ENCODE results near the gene MRPL28.
"Not testable (repeated sequence)": the region's sequence is repeated elsewhere in the genome, so short reads cannot be mapped to it uniquely, and the experiment has no call there.

Gene MRPL28

GRCh38 chr16:389352-389751, 19.0 kb upstream of the MRPL28 start:
- no peak for DNase-seq (ENCODE audit: low read depth)

GRCh38 chr16:387761-388666, 17.7 kb upstream of the MRPL28 start:
- not testable (repeated sequence) for DNase-seq (ENCODE audit: low read depth)

DNA sequence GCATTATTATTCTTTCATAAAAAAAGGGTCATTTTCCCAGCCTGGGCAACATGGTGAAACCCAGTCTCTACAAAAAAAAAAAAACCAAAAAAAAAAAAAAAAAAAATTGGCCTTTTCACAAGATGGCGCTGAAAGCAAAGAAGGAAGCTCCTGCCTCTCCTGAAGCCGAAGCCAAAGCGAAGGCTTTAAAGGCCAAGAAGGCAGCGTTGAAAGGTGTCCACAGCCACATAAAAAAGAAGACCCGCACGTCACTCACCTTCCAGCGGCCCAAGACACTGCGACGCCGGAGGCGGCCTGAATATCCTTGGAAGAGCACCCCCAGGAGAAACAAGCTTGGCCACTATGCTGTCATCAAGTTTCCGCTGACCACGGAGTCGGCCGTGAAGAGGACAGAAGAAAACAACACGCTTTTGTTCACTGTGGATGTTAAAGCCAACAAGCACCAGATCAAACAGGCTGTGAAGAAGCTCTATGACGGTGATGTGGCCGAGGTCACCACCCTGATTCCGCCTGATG, 16.4 kb upstream of the MRPL28 start:
- no peak for DNase-seq (ENCODE audit: low read depth)

DNA sequence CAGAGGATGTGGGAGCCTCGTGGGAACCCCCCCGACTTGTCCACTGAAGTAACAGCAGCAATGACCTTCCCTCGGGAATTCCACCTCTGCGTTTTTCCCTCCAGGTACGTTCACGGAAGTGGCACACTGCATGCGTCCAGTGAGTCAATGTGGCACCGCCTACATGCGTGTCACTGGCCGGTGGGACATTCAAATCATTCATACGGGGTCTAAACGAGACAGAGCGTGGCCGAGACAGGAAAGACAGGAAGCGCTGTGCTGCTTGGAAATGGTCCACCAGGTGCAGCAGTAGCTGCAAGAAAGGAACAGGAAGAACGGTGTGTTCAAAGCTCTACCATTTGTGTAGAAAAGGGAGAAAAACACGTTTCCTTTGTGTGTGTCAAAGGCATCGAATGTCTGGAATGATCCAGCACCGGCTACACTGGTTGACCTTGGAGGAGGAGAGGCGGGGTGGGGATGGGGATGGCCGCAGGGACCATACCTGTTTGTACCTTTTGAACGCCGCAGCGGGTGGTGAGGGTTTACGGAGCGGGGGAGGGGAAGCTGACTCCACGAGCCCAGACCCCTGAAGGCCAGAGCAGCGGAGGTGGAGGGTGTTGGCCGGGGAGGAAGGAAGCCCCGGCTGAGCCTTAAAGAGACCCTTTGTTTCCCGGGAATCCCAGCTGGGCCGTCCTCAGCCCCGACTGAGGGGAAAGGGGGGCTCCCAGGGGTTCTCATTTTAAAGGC, 13.2 kb upstream of the MRPL28 start:
- no peak for DNase-seq (ENCODE audit: low read depth)

DNA sequence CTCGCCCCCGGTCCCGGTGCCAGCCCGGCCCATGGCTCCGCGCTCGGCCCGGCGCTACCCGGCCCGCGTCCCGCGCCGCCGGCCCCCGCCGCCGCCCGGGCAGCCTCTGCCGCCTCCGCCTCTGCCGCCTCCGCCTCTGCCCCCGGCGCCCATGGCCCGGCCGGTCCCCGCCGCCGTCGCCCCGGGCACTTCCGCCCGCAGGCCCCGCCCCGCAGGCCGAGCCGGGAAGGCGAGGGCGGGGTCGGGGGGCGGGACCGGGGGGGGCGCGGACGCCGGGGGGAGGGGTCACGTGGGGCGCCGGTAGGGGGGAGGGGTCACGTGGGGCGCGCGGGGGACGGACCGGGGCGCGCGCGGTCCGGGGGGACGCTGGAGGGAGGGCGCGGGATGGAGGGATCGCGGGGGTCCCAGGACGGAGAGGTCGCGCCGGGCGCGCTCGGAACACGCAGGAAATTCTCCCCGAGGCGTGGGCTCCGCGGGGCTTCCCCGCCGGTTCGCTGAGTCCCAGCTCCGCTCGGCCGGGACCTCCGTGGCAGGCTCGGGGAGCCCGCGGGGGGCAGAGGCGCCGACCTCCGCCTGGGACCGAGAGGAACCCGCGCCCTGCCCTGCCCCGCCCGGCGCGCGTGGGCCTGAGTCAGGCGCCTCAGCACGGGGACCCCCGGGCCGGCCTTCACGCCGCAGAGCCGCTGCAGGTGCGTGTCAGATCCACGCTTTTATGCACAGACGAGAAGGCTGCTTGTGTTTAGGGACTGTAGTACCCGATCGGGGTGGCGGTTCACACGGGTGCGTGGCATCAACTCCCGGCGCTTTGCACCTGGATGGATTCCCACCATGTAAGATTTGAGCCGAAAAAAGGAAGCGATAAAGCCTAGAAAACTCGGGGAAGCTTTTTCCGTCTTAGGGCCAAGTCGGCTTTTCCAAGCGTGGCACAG, 11.7 kb upstream of the MRPL28 start, which contains the start of gene PGAP6:
PGAP6 (minus strand) TSS at position 190 of the 929 bp plus-strand sequence; CDS start at position 33, 157 bp downstream.
- DNase-seq (ENCODE audit: low read depth): no peak

DNA sequence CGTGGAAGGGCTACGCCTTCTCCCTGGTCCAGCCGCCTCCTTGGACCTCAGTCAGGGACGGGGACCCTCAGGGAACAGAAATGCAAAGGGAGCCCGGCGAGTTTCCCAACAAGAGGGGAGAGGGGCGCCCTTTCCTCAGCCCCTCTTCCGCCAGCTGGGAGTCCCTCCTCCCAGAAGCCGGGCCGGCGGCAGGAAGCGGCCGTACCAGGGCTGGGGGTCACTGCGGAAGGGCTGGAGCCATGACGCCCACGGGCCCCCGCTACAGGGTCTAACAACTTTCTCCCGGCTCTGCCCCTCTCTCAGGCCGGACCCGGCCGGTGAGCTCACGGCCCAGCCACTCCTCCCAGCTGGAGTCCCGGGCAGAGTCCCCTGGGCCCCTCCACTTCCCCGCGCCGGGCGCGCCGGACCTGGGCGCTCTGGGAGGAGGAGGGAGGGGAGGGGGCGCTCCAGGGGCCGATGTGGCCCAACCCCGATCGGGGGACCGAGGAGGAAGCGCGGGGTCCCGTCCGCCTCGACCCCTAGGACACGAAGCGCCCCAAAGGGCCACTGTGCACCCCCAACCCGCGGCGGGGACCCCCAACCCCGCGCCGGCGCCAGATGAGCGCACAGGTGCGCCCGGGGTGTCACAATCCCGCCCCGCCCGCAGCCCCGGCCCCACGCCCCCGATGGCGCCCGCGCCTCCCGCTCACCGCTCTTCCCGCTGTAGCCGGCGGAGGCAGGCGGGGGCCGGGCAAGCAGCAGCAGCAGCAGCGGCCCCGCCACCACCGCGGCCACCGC, 10.9 kb upstream of the MRPL28 start:
- DNase-seq (ENCODE audit: low read depth): no peak

DNA sequence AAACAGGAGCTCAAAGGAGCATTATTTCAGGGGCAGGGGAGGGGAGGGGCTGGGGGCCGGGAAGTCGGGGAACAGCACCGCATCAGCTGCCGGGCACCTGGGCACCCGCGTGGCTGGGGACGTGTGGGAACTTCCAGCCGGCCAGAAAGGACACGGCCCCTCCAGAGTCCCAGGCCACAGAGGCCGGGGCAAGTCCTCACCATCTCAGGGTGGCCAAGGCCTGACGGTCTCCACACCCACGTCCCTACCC, 10.3 kb upstream of the MRPL28 start:
- DNase-seq (ENCODE audit: low read depth): no peak

DNA sequence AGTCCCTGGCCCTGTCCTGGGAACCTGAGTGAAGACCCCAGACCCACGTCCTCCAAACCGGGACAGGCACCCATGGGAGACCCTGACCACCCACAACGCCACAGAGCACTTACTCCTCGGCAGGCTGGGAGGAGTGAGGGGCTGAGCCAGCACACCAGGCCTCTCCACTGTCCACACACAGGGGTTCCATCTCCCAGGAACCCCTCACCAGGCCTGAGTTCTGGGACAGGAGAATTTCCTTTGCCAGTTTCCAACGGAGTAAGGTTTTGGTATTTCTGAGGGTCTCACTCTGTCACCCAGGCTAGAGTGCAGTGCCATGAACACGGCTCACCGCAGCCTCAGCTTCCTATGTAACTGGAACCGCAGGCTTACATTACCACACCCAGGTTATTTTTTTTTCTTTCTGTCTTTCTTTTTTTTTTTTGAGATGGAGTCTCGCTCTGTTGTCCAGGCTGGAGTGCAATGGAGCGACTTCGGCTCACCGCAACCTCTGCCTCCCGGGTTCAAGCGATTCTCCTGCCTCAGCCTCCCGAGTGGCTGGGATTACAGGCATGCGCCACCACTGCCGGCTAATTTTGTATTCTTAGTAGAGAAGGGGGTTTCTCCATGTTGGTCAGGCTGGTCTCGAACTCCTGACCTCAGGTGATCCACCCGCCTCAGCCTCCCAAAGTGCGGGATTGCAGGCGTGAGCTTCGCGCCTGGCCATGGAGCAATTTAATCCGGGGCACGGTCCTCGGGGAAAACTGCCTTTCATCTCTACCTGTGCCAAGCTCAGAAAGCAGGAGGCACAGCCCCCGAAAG, 9.8 kb upstream of the MRPL28 start:
- DNase-seq (ENCODE audit: low read depth): no peak

- no peak for DNase-seq (ENCODE audit: low read depth)
These were observed 9.0 kb upstream of the MRPL28 start for GRCh38 chr16:379183-379960.

DNA sequence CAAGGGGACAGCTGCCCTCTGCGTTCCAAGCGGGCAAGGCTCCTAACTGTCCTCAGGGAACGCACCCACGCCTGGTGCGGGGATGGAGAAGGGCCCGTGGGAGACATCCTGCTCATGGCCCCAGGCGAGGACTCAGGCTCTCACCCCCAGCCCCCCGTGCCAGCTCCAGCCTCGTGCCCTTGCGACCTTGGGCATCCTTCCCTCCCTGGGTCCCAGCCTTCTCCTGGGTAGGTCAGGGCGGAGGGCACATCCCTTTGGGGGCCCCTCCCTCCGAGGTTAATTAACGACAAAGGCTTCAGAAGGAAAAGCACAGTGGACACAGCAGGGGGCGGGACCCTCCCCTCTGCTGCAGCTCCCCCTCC, 8.5 kb upstream of the MRPL28 start:
- no peak for DNase-seq (ENCODE audit: low read depth)

DNA sequence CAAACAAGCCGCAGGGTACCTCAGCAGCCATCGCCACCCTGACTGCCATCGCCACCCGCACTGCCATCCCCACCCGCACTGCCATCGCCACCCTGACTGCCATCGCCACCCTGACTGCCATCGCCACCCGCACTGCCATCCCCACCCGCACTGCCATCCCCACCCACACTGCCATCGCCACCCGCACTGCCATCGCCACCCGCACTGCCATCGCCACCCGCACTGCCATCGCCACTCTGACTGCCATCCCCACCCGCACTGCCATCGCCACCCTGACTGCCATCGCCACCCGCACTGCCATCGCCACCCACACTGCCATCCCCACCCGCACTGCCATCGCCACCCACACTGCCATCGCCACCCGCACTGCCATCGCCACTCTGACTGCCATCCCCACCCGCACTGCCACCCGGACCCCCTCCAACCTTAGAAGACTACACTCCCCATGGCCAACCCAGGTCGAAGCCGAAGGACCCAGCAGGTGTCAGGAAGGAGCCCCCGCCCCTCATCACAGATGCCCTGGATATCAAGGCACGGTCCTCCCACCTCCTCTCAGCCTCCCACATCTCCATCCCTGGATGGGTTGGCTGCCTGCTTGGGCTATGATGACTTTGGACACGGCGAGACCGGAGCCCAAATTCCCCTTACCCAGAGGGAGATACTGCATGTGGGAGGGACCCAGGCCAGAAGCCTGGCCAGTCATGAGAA, 7.9 kb upstream of the MRPL28 start:
- DNase-seq (ENCODE audit: low read depth): not testable (repeated sequence)

GRCh38 chr16:377419-377951, 7.1 kb upstream of the MRPL28 start:
- no peak for DNase-seq (ENCODE audit: low read depth)

GRCh38 chr16:376817-377418, 6.6 kb upstream of the MRPL28 start:
- DNase-seq (ENCODE audit: low read depth): no peak

DNA sequence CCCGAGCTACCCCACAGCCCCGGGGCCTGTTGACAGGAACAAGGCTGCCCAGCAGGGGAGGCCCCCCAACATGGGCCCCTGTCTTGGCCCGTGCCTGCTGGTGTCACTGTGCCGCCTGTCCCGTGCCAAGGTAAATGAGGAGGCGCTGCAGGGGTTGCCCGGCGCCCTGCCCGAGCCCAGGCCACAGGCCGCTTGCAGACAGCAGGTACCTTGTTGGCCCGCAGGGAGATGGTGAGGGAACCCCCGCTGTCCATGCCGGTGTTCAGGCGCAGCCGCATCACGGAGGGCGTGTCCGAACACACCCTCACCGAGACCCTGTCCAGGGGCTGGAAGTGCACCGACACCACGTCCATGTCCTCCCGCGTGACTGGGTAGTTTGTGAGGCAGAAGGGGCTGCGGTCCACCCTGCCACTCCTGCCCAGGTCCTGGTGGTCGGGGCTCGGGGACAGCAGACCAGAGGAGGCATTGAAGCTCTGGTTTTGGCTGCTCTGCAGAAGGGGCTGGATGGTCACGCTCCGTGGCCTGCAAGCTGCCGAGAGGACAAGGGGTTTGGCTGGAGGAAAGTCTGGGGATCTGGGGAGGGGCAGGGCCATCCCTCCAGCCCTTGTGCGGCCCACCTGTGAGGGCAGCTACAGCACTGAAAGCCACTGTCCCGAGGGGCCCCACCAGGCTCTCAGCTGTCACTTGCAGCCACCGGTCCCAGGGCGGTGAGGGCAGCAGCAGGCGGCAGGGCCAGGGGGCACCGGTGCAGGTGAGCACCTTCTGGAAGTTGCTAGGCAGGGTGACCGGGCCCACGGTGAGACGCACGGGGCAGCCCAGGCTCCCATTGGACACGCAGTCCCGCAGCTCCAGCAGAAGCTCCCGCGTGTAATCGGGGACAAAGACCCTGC, 5.8 kb upstream of the MRPL28 start:
- DNase-seq (ENCODE audit: low read depth): no peak

DNA sequence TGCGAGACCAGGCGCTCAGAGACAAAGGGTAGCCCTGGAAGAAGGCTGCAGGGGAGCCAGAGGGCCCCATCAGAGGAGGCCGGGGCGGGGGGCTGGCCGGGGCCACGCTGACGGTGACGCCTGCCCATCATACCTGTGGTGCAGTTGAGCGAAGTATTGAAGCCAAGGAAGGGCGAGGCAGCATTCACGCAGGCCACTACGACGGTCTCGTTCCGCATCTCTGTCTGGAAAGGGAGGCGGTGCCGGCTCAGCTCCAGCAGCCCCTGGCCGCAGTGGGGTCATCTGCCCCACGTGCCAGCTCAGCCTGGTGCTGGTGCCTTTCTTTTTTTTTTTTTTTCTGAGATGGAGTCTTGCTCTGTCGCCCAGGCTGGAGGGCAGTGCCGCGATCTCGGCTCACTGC, 4.9 kb upstream of the MRPL28 start:
- DNase-seq (ENCODE audit: low read depth): no peak

DNA sequence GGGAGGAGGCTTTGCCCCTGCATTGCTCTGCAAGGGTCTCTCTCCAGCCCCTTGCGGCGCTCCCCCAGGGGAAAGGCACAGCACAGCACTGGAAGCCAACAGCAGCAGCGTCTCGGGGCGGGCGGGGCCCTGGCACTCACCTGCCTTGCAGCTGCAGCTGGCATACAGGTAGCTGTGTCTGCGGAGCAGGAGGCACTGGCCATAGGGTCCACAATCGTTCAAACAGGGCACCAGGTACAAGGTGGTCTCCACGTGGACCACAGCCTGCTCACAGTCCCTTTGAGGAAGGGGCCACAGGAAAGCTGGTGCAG, 4.2 kb upstream of the MRPL28 start:
- no peak for DNase-seq (ENCODE audit: low read depth)

DNA sequence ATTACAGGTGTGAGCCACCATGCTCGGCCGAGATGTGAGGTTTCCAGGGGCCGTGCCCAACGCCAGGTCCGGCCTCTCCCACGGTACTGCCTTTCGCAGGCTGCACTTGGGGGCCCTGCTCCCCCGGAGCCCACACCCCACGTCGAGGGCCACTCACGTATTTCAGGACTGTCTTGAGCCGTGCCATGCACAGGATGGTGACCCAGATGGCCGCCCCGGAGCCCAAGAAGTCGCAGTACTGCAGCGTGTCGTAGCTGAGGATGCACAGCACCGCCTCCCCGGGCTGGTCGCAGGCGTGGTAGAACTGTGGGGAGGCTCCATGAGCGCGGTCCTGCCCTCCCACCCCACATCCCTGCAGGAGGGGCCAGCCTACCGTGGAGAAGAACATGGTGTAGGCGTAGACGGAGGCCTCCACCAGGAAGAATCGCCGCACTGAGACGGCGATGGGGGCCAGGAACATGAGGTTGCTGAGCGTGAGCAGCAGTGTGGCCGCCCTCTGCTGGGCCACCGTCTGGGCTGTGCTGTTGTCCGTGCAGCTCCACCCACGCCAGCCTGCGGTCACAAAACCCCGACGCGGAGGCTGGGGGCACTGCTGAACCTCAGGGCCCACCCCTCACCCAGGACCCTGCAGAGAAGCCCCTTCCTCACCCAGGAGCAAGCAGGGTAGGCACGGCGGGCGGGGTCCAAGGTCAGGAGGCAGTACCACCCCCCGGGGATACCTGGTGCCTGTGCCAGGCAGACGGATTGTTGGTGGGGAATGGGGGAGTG, 3.7 kb upstream of the MRPL28 start:
- no peak for DNase-seq (ENCODE audit: low read depth)

All from CMK (cell line).